KG1 (cell line): ENCODE data around the gene SMARCA2.

Experiments used
- DNase-seq: peaks from one replicate; lab custom pipeline; 2025; lab: John Stamatoyannopoulos, UW

The SMARCA2 gene

GRCh38 chr9:2170722-2171121 is 155.6 kb downstream of the SMARCA2 start:
- DNase-seq, result no peak

GRCh38 chr9:2173170-2173569 is 158.0 kb downstream of the SMARCA2 start:
- DNase-seq, result no peak

GRCh38 chr9:2173861-2174260 is 158.7 kb downstream of the SMARCA2 start:
- DNase-seq, result no peak

GRCh38 chr9:2174306-2174705 is 159.2 kb downstream of the SMARCA2 start:
- DNase-seq, result no peak

GRCh38 chr9:2174911-2175310 is 159.8 kb downstream of the SMARCA2 start:
- DNase-seq, result no peak

GRCh38 chr9:2177121-2177520 is 162.0 kb downstream of the SMARCA2 start:
- DNase-seq, result no peak

GRCh38 chr9:2178034-2178734 is 163.0 kb downstream of the SMARCA2 start:
- DNase-seq, result no peak

- no peak for DNase-seq
These were observed 164.4 kb downstream of the SMARCA2 start for GRCh38 chr9:2179567-2179966.

- DNase-seq, result no peak
These were observed 165.0 kb downstream of the SMARCA2 start for GRCh38 chr9:2180154-2180553.

- DNase-seq, result no peak
These were observed 165.6 kb downstream of the SMARCA2 start for GRCh38 chr9:2180704-2181103.

GRCh38 chr9:2181792-2182191 is 166.6 kb downstream of the SMARCA2 start:
- no peak for DNase-seq

- no peak for DNase-seq
These were observed 175.9 kb downstream of the SMARCA2 start for GRCh38 chr9:2190939-2191608.

- no peak for DNase-seq
These were observed 176.4 kb downstream of the SMARCA2 start for GRCh38 chr9:2191609-2191972.

- DNase-seq, result no peak
These were observed 177.3 kb downstream of the SMARCA2 start for GRCh38 chr9:2192356-2192979.

- DNase-seq, result no peak
These were observed 178.4 kb downstream of the SMARCA2 start for GRCh38 chr9:2193552-2193951.

GRCh38 chr9:2195211-2195610 is 180.1 kb downstream of the SMARCA2 start:
- DNase-seq, result no peak

GRCh38 chr9:2196757-2197156 is 181.6 kb downstream of the SMARCA2 start:
- DNase-seq, result no peak

- no peak for DNase-seq
These were observed 183.9 kb downstream of the SMARCA2 start for GRCh38 chr9:2198956-2199635.

- DNase-seq, result no peak
These were observed 185.1 kb downstream of the SMARCA2 start for GRCh38 chr9:2199999-2200796.

- DNase-seq, result no peak
These were observed 193.3 kb downstream of the SMARCA2 start for GRCh38 chr9:2208465-2208864.

GRCh38 chr9:2208991-2209390 is 193.8 kb downstream of the SMARCA2 start:
- no peak for DNase-seq

GRCh38 chr9:2209400-2209799 is 194.3 kb downstream of the SMARCA2 start:
- no peak for DNase-seq
